Measurements from ENCODE around the gene UBAC2.

UBAC2 gene

GRCh38 chr13:99342723-99343315 lies 142.2 kb downstream of the UBAC2 start:
- no peak for DNase-seq

DNA sequence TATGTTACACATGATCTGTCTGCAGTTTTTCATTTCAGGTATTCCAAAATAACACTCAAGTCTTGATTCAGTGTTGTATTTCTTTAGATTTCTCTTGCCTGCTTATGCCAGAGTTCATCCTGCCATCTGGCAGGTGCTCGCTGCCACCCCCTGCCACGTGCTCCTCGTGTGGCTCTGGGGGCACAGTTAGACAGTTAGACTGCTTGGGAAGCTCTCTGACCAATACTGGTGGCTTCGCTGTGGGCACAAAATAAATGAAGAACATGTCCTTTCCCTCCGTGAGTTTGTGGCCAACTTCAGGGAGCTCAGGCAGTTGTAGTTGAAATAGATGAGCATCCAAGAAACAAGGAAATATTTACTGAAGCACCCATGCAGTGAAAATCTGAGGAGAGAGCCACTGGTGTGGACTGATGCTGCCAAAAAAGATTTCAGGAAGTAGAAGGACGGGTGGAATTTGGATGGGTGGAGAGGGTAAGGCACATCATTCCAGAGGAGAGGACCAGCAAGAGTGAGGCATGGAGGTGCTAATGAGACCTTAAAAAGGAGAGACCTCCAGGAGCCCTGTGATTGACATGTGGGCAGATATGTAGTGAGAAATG lies 144.1 kb downstream of the UBAC2 start:
- DNase-seq, result no peak

- DNase-seq, result no peak
Observed at GRCh38 chr13:99345345-99345744, 144.7 kb downstream of the UBAC2 start.

DNA sequence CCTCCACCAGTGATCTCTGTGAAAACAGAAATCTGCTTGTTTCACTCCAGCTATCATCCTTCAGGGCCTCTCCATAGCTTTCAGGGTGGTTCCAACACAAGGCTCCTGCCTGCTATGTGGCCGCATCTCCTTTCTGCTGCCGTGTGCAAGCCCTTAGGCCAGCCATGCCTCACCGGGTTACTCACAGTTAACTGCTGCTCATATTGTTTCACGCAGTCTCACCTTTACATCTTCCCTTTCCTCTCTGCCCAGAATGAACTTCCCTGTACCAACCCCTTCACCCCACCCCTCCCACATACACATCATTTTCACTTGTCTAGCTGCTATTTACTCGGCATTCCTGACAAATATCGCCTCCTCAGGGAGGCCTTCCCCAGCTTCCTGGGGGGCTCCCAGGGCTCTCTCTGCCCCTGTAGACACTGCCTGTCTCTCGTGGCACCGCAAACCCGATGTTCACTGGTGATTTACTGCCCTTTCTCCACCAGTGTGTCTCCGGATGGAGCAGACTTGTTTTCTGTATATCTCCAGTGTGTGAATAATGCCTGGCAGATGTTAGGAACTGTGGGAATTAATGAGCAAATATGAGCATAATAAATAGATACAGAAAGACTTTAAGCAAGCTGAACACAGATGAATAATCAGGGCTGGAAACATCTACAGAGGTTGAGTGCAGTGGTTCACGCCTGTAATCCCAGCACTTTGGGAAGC lies 145.8 kb downstream of the UBAC2 start:
- DNase-seq, result no peak

GRCh38 chr13:99347335-99347878 lies 146.8 kb downstream of the UBAC2 start:
- DNase-seq, result no peak

- DNase-seq, result no peak
Observed at GRCh38 chr13:99347911-99348451, 147.3 kb downstream of the UBAC2 start.

- no peak for DNase-seq
Observed at GRCh38 chr13:99350191-99350590, 149.5 kb downstream of the UBAC2 start.

DNA sequence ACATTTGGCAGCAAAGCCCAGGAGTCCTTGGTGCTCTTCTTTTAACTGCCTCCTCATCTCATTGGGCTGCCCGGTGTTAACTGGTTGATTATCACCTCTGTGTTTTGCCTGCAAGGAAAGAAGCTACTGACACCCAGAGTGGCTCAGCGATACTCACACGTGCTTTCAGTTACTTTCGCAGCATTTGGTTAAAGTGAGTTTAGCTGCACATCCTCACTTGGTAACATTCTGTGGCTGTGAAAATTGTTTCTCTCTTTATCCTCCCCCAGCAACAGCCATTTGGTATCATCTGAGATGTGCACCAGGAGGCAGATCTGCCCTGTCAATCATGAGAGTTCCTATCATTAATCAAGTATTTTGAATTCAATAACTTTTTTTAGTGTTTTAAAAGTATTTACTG lies 151.1 kb downstream of the UBAC2 start:
- DNase-seq, result no peak

DNA sequence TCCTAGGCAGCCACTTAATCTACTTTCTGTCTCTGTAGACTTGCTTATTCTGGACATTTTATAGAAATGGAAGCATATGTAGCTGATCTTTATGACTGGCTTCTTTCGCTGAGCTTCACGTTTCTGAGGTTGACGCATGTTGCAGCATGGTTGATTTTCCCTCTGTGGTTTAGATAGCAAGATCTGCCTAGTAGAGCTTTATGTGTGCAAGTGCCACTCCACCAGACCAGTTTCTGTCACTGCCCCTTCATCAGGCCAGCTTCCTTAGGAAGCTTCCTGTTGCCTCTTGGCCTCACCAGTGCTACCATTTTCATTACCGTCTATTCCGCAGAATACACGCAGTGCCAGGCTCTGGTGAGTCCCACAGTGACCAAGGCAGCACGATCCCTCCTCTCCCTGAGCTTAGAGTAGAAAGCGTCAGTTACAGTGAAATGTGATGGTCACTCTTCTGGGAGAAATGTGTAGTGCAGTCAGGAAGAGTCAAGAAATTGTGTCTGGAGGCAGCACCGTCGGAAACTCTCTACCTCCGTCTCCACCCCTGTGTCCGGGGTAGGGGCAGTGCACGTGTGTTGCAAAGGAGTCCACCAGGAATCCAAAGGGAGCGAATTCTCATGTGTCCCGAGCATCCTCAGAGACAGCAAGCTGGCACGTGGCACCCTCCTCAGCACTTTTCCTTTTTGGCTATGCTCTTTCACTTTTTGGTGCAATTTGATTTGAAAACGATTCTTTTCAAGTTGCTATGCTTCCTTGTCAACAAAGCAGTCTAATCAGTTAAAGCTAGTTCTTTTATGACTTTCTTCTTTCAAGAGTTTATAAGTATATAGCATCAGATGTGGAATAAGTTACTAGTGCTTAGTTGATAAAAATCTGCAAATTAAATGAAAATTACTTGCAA lies 151.9 kb downstream of the UBAC2 start:
- no peak for DNase-seq

DNA sequence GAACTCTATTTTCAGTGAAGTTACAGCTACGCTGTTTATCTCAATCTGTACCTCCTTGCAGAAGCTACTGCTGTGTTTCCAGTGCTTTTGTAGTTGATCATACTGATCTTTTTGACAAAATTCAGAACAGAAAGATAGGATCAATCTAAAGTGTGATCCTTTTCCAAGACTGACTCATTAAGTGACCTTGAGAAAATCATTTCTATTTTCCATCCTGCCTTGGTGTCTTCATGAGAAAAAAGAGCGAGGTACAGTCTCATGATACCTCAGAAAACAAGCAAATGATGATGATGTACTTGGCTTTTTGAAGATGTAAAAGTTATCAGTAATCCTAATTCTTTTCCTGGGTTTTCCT lies 152.6 kb downstream of the UBAC2 start:
- DNase-seq, result no peak

GRCh38 chr13:99353836-99354235 lies 153.2 kb downstream of the UBAC2 start:
- no peak for DNase-seq

DNA sequence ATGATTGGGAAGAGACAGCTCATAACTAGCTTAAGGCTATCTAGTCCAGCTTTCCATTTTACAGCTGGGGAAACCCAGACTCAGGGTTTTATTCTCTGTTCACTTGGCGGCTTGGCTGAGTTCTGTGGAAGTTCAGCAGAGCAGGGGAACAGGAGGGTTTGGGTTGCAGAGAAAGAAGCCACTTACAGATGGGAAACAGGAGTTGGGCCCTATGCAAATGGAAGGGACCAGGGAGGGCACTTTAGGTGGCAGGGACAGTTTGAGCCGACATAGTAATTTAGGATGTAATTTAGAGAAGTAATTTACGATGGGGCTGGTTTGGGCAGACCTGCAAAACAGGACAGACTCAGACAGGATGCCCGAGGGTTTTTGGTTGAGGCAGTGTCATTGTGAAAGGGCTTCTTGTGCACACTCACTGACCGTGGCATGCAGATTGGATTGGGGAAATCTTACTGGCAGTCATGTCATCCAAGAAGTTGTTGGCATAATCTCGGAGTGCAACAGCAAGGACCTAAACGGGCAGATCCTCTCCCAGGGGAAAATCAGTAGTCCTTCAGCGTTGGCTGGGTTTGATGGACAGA lies 153.8 kb downstream of the UBAC2 start:
- DNase-seq, result no peak

DNA sequence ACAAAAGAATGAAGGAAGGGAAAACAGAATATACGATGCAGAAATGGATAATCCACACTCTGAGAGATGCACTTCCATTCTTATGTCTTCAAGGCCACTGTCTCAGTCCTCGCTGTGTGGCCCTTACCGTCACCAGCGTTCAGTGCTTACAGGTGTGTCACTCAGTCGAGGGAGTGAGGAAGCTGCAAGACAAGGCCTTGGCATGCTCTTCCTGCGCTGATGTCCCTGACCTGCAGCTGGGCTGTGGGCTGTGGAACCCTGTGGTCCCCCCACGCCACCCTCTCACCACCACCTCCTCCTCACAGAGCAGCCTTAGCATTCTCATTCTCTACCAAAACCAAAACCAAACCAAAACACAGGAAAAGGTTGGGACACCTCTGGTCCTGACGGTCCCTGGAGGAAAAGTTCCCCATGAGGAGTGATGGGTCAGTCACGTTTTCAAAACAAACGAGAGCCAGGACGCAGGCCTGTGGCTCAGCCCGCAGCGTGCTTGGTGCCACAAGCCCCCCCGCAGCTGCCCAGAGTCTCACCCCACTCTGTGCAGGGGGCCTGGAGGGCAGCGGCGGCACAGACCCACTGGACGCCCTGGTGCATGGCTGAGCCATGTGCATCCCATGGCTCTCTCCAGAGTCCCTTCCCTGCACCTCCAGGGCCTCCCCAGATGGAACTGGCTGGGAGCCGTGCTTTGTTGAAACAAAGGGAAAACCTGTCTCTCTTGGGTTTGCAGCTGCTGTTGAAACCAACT lies 154.8 kb downstream of the UBAC2 start:
- DNase-seq, result no peak

GRCh38 chr13:99356012-99356261 lies 155.3 kb downstream of the UBAC2 start:
- DNase-seq, result no peak

GRCh38 chr13:99356262-99357091 lies 155.8 kb downstream of the UBAC2 start:
- DNase-seq, result peak in 1 of 2 donors; percentile 30

- peak; percentile 52 to 55 for DNase-seq
Observed at GRCh38 chr13:99357131-99357596, 156.5 kb downstream of the UBAC2 start.

DNA sequence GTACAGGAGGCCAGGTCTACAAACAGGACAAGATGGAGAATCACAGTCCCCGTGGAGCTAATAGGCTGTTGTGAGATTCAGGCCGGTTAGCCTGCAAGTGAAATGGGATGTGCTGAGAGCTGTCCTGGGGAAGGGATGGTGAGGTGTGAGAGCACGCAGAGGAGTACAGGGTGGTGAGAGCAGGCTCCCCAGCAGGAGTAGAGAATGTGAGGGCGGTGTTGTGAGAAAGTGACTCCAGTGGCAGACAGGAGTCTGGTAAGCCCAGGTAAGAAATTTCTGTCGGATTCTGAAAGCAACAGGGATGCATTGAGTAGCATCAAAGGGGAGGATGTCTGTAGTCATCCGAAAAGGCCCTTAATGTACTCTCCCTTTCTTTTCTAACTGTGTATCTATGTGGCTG lies 157.3 kb downstream of the UBAC2 start:
- no peak for DNase-seq

- no peak for DNase-seq
Observed at GRCh38 chr13:99359528-99359927, 158.9 kb downstream of the UBAC2 start.

DNA sequence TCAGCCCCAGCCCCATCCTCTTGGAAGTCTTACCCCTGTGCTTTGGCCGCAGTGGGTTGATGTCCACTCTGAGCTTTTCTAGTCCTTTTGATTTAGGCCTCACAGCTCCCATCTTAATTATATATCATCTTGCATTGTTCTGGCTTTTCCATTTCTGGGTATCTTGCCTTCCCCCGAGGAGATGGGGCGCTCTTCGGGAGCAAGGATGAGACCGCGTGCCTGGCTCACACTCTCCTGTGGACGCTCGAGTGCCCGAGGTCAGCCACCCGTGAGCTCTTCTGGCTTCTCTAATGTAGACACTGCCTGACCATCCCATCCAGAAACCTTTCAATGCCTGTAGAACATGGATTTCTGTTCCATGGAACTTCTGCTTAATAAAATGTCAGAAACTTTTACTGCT lies 160.0 kb downstream of the UBAC2 start:
- DNase-seq, result no peak

DNA sequence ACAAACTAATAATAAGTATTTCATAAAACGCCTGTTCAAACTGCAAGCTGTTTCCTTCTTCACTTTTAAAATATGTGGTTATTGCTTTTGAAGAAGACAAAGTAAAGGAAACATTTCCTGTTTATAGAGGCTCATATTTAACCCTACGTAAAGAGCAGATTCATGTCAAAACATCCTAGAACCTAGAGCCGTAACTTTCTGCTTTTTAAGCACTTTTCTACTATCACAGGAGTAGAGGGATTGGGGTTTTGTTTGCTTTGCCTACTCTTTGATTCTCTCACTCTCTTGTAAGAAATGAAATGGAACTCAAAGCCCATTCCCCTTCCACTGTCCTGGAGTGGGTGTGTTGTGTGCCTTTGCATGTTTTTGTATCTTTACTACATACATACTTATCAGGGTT lies 160.5 kb downstream of the UBAC2 start:
- DNase-seq, result no peak

GRCh38 chr13:99362362-99362761 lies 161.7 kb downstream of the UBAC2 start:
- DNase-seq, result no peak
